ENCODE data around the gene STK11.

STK11 gene

DNA sequence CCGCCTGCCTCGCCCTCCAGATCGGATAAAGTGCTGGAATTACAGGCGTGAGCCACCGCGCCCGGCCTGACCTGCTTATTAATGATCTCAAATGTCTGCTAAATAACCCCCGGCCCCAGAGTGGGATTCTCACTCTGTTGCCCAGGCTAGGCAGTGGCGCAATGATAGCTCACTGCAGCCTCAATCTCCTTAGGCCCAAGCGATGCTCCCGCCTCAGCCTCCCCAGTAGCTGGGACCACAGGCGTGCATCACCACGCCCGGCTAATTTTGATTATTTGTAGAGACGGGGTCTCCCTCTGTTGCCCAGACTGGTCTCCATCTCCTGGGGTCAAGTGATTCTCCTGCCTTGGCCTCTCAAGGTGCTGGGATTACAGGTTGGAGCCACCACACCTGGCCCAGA is 35.3 kb downstream of the STK11 start:
- peaks cover 33% of the 10 kb centered on the region for H3F3A ChIP-seq (ENCODE audit: insufficient read depth, low read length)
- H3K27ac ChIP-seq (ENCODE audit: low read length) = no peak overlapping the region
- H3K9ac ChIP-seq (ENCODE audit: low read length) = peak overlapping the region; percentile 1; the same call in 1 of the 2 replicates
- TF ChIP-seq, protein P1, sequence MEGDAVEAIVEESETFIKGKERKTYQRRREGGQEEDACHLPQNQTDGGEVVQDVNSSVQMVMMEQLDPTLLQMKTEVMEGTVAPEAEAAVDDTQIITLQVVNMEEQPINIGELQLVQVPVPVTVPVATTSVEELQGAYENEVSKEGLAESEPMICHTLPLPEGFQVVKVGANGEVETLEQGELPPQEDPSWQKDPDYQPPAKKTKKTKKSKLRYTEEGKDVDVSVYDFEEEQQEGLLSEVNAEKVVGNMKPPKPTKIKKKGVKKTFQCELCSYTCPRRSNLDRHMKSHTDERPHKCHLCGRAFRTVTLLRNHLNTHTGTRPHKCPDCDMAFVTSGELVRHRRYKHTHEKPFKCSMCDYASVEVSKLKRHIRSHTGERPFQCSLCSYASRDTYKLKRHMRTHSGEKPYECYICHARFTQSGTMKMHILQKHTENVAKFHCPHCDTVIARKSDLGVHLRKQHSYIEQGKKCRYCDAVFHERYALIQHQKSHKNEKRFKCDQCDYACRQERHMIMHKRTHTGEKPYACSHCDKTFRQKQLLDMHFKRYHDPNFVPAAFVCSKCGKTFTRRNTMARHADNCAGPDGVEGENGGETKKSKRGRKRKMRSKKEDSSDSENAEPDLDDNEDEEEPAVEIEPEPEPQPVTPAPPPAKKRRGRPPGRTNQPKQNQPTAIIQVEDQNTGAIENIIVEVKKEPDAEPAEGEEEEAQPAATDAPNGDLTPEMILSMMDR (IDR thresholded peaks at IDR 0.05; ENCODE audit: low read length) = no peak
- TF ChIP-seq EZH2 (optimal IDR thresholded peaks at IDR 0.05; ENCODE audit: low read depth, low read length) (no peak), EZH2phosphoT487 (IDR thresholded peaks at IDR 0.05; ENCODE audit: low read length) (no peak)
- H2AFZ ChIP-seq (ENCODE audit: low read length) = peak overlapping the region; percentile 77
- H3K79me2 ChIP-seq (ENCODE audit: low read length) = peaks cover 33% of the 10 kb centered on the region
- H3K9me2 ChIP-seq (replicated peaks; ENCODE audit: insufficient read depth, low read length) = no peaks in the 10 kb centered on the region
- H3K4me3 ChIP-seq (ENCODE audit: low read length) = peak overlapping the region; percentile 88
- DNase-seq = no peak
- H3K36me3 ChIP-seq (replicated peaks; ENCODE audit: insufficient read depth, low read length) = no peaks in the 10 kb centered on the region
- peaks cover 17% of the 10 kb centered on the region for H3K4me1 ChIP-seq (ENCODE audit: low read length)
- no peaks in the 10 kb centered on the region for H4K20me1 ChIP-seq (ENCODE audit: insufficient read depth, low read length)
- H3K27me3 ChIP-seq (replicated peaks; ENCODE audit: insufficient read depth, low read length) = peaks cover 34% of the 10 kb centered on the region
- no peaks in the 10 kb centered on the region for H3K9me3 ChIP-seq (replicated peaks; ENCODE audit: insufficient read depth, low read length)
- peak overlapping the region; percentile 85 for H3K4me2 ChIP-seq (ENCODE audit: low read depth, low read length)

DNA sequence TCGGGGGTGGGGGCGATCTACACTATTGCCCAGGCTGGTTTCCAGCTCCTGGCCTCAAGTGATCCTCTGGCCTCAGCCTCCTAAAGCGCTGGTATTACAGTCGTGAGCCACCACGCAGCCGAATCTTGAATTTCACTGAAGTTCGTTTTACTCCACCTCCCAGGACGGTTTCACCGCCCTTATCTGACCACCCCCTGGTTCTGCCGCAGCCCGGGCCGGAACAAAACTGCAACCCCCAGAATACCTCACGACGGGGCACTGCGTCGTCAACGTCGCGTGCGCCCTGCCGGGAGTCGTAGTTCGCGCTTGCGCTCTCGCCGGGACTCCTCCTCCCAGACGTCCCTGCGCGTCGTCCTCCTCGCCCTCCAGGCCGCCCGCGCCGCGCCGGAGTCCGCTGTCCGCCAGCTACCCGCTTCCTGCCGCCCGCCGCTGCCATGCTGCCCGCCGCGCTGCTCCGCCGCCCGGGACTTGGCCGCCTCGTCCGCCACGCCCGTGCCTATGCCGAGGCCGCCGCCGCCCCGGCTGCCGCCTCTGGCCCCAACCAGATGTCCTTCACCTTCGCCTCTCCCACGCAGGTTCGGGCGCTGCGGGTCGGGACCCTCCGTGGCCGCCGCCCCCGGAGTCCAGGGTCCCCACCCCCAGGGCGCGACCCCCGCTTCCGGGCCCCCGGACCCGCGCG is 36.0 kb downstream of the STK11 start, which contains the start of gene ATP5F1D:
Gene ATP5F1D, plus strand, starts transcription at position 335 of the 679 bp plus-strand sequence. Its CDS starts 100 bp downstream, at position 435.
- Histone ChIP-seq H2AFZ (ENCODE audit: low read length) (peak within 1 kb of the TSS; percentile 77), H3K27me3 (replicated peaks; ENCODE audit: insufficient read depth, low read length) (peaks cover 28% of the 10 kb centered on the region), H3K4me3 (ENCODE audit: low read length) (peak within 1 kb of the TSS; percentile 88), H3K9me3 (replicated peaks; ENCODE audit: insufficient read depth, low read length) (no peaks in the 10 kb centered on the region), H3K4me2 (ENCODE audit: low read depth, low read length) (peak within 1 kb of the TSS; percentile 99), H4K20me1 (ENCODE audit: insufficient read depth, low read length) (no peaks in the 10 kb centered on the region), H3K79me2 (ENCODE audit: low read length) (peaks cover 33% of the 10 kb centered on the region), H3K36me3 (replicated peaks; ENCODE audit: insufficient read depth, low read length) (no peaks in the 10 kb centered on the region), H3K9me2 (replicated peaks; ENCODE audit: insufficient read depth, low read length) (no peaks in the 10 kb centered on the region), H3K27ac (ENCODE audit: low read length) (no peak within 1 kb of the TSS), H3K4me1 (ENCODE audit: low read length) (peaks cover 17% of the 10 kb centered on the region), H3F3A (ENCODE audit: insufficient read depth, low read length) (peaks cover 33% of the 10 kb centered on the region), H3K9ac (ENCODE audit: low read length) (peak within 1 kb of the TSS; percentile 86)
- peak; percentile 99 for DNase-seq
- TF ChIP-seq EZH2phosphoT487 (IDR thresholded peaks at IDR 0.05; ENCODE audit: low read length) = no peak
- TF ChIP-seq, protein P1 (IDR thresholded peaks at IDR 0.05; ENCODE audit: low read length) = no peak
- no peak for TF ChIP-seq EZH2 (optimal IDR thresholded peaks at IDR 0.05; ENCODE audit: low read depth, low read length)

DNA sequence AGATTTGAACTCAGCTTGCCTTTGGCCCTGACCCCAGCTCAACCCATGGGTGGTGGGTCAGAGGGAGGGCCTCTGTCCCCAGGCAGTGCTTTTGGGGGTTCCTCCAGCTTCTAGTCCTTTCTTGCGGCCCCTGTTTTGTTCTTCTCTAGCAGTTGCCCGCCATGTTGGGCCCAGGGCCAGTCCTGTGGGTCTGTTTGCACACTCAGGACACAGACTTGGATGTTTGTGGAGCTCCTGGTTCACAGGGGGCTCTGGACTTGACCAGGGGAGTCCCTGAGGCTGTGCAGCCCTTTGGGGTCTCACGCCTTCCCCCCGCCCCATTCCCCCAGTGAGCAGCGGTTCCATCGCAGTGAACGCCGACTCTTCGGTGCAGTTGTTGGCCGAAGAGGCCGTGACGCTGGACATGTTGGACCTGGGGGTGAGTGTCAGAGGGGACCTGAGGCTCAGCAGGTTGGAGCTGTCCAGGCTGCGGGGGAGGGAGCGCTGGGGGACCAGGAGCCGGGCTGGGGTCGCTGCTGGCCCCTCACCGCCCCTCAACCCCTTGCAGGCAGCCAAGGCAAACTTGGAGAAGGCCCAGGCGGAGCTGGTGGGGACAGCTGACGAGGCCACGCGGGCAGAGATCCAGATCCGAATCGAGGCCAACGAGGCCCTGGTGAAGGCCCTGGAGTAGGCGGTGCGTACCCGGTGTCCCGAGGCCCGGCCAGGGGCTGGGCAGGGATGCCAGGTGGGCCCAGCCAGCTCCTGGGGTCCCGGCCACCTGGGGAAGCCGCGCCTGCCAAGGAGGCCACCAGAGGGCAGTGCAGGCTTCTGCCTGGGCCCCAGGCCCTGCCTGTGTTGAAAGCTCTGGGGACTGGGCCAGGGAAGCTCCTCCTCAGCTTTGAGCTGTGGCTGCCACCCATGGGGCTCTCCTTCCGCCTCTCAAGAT is 38.5 kb downstream of the STK11 start:
- Histone ChIP-seq H3K36me3 (replicated peaks; ENCODE audit: insufficient read depth, low read length) (no peaks in the 10 kb centered on the region), H2AFZ (ENCODE audit: low read length) (no peak overlapping the region), H3K4me2 (ENCODE audit: low read depth, low read length) (peak overlapping the region; percentile 15; the same call in 1 of the 2 replicates), H3F3A (ENCODE audit: insufficient read depth, low read length) (peaks cover 43% of the 10 kb centered on the region), H3K27ac (ENCODE audit: low read length) (no peak overlapping the region), H3K9me3 (replicated peaks; ENCODE audit: insufficient read depth, low read length) (no peaks in the 10 kb centered on the region), H3K4me1 (ENCODE audit: low read length) (peaks cover 26% of the 10 kb centered on the region), H3K79me2 (ENCODE audit: low read length) (peaks cover 33% of the 10 kb centered on the region), H3K9ac (ENCODE audit: low read length) (no peak overlapping the region), H4K20me1 (ENCODE audit: insufficient read depth, low read length) (no peaks in the 10 kb centered on the region), H3K9me2 (replicated peaks; ENCODE audit: insufficient read depth, low read length) (no peaks in the 10 kb centered on the region), H3K4me3 (ENCODE audit: low read length) (no peak overlapping the region), H3K27me3 (replicated peaks; ENCODE audit: insufficient read depth, low read length) (peaks cover 10% of the 10 kb centered on the region)
- DNase-seq = peak; percentile 84
- TF ChIP-seq, protein P1 (IDR thresholded peaks at IDR 0.05; ENCODE audit: low read length) = peak; percentile 97
- TF ChIP-seq EZH2phosphoT487 (IDR thresholded peaks at IDR 0.05; ENCODE audit: low read length) = no peak

All from MM.1S (cell line).